HG03439 (cell line): ENCODE measurements around the gene LAGE3.

Experiments used
- ATAC-seq: cut with Tn5 transposase; IDR thresholded peaks from one replicate; pipeline ENCODE4 v1.9.1; 2021; ENCODE audit warnings: mild to moderate bottlenecking, moderate library complexity; ENCODE audit not compliant: unreplicated experiment

The LAGE3 gene

GRCh38 chrX:154436983-154437752, 41.9 kb downstream of the LAGE3 start, which contains the start of gene GDI1:
GDI1 (plus strand) TSS chrX:154437154; CDS start chrX:154437255, 101 bp downstream.
- ATAC-seq = no peak

DNA sequence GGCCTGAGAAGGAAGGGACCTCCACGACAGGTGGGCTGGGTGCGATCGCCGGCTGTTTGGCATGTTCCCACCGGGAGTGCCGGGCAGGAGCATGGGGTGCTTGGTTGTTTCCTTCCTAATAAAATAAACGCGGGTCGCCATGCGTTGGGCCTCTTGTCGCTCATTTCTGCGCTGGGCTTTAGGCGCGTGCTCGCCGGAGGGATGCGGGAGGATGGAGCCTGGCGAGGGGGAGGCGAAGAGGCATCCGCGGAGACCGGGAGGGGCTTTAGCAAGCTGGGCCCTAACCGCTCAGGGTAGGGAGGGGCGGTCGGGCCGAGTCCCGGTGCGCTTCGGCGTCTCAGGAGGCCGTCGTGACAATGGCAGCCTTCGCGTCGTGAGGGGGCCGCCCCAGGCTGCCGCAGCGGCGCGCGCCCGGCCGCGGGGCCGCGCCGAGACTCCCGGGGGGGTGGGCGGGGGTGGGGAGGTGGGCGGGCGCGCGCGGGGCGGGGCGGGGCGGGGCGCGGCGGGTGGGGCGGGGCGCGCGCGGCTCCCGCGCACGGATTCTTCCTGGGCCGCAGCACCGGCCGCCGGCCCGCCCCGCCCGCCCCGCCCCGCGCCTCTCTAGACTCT, 42.6 kb downstream of the LAGE3 start:
- ATAC-seq = no peak

DNA sequence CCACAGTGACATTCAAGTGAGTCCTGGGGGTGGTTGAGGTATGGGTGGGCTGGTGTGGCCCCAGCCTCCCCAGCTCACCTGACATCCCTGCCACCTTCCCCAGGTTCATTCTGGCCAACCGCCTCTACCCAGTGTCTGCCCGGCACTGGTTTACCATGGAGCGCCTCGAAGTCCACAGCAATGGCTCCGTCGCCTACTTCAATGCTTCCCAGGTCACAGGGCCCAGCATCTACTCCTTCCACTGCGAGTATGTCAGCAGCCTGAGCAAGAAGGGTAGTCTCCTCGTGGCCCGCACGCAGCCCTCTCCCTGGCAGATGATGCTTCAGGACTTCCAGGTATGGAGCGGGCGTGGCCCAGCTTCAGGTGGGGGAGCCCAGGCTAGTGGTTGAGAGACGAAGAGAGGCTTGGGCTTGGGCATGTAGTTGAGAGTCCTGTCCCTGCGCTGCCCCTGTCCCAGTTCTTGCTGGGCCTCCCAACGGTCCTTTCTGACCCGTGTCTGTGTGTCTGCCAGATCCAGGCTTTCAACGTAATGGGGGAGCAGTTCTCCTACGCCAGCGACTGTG, 43.8 kb downstream of the LAGE3 start:
- ATAC-seq = no peak

- no peak for ATAC-seq
Observed at GRCh38 chrX:154434394-154435168, 44.5 kb downstream of the LAGE3 start.

DNA sequence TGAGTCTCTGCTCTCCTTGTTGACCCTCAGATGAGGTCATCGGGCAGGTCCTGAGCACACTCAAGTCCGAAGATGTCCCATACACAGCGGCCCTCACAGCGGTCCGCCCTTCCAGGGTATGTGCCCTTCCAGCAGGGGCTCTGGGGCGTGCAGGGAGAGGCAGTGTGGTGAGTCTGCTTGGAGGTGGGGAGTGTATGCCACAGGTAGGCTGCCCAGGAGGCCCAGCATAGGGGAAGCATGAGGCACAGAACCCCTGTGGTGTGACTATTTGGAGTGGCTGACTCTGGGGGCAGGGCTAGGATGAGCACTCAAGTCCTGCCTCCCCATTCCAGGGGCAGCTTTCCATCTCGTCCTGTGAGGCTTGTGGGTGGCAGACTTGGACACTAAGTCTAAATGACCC, 45.5 kb downstream of the LAGE3 start:
- ATAC-seq = no peak

GRCh38 chrX:154432210-154432609, 46.9 kb downstream of the LAGE3 start:
- no peak for ATAC-seq

DNA sequence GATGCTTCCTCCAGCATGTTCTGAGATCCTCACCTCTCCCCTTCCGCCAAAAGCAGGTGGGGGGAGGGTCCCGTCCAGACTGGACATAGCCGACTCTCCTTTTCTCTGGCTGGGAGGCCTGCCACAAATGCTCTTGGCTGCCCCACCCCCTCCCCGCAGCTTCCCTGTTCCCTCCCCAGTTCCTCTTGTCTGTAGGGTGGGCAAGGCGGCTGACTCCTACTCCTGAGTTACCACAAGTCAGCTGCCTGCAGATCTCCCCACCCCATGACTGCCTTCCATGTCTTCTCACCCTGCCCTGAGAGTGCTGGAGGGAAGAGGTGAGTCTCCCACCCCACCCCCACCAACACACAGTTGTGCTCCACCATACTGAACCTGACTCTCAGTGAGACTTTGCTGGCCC, 47.7 kb downstream of the LAGE3 start:
- no peak for ATAC-seq

DNA sequence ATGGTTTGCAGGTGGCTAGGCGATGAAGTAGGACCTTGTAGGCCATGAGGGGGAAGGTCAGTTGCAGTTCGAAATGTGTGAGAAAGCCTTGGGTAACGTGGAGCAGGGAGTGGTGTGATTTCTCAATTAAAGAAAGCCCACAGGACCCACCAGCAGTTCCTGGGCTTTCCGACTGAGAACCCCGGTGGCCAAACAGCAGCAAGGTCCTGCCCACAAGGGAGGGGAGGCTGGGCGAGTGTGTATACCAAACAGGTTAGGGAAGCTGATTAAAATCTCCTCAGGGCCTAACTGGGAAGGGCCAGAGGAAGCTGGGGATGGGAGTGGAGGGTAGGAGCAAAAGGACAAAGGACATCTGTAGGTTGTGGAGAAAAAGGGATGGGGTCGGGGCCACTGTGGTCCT, 48.2 kb downstream of the LAGE3 start:
- no peak for ATAC-seq

GRCh38 chrX:154430479-154430878, 48.6 kb downstream of the LAGE3 start:
- no peak for ATAC-seq

DNA sequence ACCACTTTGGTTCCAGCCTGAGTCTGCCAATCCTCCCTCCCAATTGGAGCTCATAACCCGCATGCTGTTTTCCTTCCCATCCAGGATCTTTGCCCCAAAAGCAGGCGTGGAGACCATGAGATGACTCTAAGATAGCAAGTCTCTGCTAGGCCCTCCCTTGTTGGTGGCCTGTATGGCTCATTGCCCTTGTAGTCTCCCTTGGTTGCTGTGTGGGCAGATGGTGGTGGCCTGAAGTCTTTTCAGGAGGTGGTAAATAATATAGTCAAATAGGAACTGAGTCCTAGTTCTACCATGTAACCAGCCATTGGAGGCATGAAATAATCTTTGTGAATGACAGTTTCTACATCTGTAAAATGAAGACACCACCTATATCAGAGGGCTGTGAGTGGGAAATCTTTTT, 49.4 kb downstream of the LAGE3 start:
- no peak for ATAC-seq

DNA sequence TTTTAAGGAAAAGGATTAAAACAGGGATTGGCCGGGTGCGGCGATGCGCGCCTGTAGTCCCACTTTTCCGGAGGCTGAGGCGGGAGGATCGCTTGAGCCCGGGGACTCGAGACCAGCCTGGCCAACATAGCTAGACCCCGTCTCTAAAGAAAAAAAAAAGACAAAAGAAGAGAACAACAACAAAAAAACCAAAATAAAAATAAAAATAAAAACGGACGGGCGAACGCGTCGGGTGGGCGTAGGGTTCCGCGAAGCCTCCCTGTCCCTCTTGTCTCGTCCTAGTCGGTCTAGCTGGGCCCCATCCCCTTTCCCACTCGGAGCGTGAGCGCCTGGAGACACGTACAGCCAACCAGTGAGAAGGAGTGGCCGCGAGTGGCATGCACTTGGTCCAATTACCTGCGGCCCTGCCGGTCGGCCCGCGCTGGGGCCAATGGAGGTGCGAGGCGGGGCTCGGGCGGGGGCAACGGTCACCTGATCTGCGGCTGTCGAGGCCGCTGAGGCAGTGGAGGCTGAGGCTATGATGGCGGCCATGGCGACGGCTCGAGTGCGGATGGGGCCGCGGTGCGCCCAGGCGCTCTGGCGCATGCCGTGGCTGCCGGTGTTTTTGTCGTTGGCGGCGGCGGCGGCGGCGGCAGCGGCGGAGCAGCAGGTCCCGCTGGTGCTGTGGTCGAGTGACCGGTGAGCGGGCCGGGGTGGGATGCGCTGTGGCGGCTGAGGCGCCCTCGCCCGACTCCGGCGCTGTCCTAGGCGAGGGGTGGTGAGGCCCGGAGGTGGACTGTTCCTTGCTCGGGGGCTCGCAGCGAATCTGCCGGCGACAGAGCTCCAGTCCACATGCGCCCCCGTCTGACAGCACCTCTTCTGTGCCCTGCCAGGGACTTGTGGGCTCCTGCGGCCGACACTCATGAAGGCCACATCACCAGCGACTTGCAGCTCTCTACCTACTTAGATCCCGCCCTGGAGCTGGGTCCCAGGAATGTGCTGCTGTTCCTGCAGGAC, 50.6 kb downstream of the LAGE3 start, which contains the start of gene ATP6AP1:
Gene ATP6AP1, plus strand, starts transcription at position 502 of the 996 bp plus-strand sequence. Its CDS starts 16 bp downstream, at position 518.
- ATAC-seq = peak; percentile 93
